ENCODE data around the gene USHBP1. TPM values are rescaled to one million over a fixed set of nuclear protein-coding genes. Genes with fewer than 3 reads are reported as not detected.

USHBP1 gene
- polyA plus RNA-seq, 1 donor from 2014 or later: 0.59 TPM

DNA sequence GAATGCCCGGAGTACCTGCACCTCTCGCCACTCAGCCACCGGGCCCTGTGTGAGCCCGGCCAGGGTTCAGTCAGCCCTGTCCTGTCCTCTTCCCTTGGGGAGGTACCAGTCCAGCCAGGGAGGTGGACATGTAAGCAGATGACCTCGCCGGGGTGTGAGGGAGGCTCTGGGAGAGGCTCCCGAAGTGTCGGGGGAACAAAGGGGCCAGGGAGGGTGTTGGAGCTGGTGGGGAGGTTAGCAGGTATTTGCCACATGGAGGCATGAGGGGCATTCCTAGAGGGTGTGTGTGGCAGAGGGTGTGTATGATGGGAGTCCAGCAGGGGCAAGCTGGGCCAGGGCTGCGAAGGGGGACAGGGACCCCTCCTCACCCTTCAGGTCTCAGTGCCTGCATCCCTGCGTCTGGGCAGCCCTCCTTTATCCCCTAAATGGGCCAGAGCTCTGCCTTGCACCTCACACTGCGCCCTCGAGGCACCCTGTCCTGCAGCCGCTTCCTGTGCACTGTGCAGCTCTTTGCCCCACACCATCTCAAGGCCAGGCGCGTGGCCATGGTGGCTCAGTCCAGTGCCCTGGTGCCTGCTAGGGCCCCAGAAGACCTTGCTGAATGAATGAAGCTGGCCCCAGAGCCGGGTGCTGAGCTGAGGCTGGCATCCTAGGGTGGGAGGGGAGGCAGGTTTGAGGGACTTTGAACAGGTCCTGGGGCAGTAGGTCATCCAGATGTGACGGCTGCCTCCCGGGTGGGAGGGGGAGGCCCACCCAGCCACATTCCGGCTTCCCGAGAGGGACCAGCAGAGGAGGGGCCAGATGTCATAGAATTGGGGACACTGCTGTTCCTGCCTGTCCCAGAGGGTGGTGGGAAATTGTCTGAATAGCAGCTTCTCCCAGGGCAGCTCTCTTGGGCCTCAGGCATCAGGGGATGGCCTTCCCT, 47.9 kb upstream of the USHBP1 start:
- Histone ChIP-seq H3K9me3 (ENCODE audit: low read length) (no peaks in the 10 kb centered on the region), H3K27ac (ENCODE audit: low read length) (no peak overlapping the region), H3F3A (ENCODE audit: insufficient read depth, low read length, poor library complexity, severe bottlenecking) (no peaks in the 10 kb centered on the region), H2AFZ (ENCODE audit: low read depth, low read length) (no peak overlapping the region), H3K36me3 (ENCODE audit: insufficient read depth, low read length) (no peaks in the 10 kb centered on the region), H3K9ac (ENCODE audit: low read length) (no peak overlapping the region), H3K79me2 (replicated peaks; ENCODE audit: insufficient read depth, low read length) (peaks cover 18% of the 10 kb centered on the region), H4K20me1 (ENCODE audit: insufficient read depth) (no peaks in the 10 kb centered on the region), H3K27me3 (ENCODE audit: insufficient read depth, low read depth, low read length) (no peaks in the 10 kb centered on the region), H3K4me2 (ENCODE audit: low read length) (no peak overlapping the region), H3K9me2 (ENCODE audit: insufficient read depth, low read length) (no peaks in the 10 kb centered on the region), H3K4me3 (ENCODE audit: low read length) (no peak overlapping the region)
- TF ChIP-seq, protein P1, sequence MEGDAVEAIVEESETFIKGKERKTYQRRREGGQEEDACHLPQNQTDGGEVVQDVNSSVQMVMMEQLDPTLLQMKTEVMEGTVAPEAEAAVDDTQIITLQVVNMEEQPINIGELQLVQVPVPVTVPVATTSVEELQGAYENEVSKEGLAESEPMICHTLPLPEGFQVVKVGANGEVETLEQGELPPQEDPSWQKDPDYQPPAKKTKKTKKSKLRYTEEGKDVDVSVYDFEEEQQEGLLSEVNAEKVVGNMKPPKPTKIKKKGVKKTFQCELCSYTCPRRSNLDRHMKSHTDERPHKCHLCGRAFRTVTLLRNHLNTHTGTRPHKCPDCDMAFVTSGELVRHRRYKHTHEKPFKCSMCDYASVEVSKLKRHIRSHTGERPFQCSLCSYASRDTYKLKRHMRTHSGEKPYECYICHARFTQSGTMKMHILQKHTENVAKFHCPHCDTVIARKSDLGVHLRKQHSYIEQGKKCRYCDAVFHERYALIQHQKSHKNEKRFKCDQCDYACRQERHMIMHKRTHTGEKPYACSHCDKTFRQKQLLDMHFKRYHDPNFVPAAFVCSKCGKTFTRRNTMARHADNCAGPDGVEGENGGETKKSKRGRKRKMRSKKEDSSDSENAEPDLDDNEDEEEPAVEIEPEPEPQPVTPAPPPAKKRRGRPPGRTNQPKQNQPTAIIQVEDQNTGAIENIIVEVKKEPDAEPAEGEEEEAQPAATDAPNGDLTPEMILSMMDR (IDR thresholded peaks at IDR 0.05; ENCODE audit: poor library complexity, severe bottlenecking): no peak
- TF ChIP-seq, protein P2, sequence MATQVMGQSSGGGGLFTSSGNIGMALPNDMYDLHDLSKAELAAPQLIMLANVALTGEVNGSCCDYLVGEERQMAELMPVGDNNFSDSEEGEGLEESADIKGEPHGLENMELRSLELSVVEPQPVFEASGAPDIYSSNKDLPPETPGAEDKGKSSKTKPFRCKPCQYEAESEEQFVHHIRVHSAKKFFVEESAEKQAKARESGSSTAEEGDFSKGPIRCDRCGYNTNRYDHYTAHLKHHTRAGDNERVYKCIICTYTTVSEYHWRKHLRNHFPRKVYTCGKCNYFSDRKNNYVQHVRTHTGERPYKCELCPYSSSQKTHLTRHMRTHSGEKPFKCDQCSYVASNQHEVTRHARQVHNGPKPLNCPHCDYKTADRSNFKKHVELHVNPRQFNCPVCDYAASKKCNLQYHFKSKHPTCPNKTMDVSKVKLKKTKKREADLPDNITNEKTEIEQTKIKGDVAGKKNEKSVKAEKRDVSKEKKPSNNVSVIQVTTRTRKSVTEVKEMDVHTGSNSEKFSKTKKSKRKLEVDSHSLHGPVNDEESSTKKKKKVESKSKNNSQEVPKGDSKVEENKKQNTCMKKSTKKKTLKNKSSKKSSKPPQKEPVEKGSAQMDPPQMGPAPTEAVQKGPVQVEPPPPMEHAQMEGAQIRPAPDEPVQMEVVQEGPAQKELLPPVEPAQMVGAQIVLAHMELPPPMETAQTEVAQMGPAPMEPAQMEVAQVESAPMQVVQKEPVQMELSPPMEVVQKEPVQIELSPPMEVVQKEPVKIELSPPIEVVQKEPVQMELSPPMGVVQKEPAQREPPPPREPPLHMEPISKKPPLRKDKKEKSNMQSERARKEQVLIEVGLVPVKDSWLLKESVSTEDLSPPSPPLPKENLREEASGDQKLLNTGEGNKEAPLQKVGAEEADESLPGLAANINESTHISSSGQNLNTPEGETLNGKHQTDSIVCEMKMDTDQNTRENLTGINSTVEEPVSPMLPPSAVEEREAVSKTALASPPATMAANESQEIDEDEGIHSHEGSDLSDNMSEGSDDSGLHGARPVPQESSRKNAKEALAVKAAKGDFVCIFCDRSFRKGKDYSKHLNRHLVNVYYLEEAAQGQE (IDR thresholded peaks at IDR 0.05; ENCODE audit: borderline replicate concordance): no peak
- TF ChIP-seq POLR2AphosphoS5 (IDR thresholded peaks at IDR 0.05) (no peak), SMC3 (conservative IDR thresholded peaks at IDR 0.05; ENCODE audit: poor library complexity) (no peak), EP300 (conservative IDR thresholded peaks at IDR 0.05; ENCODE audit: poor library complexity, severe bottlenecking) (no peak), TAF1 (IDR thresholded peaks at IDR 0.05; ENCODE audit: low read depth) (no peak), MXI1 (conservative IDR thresholded peaks at IDR 0.05; ENCODE audit: poor library complexity, severe bottlenecking) (no peak), EZH2 (IDR thresholded peaks at IDR 0.05; ENCODE audit: borderline replicate concordance, insufficient read depth, low read length, poor library complexity, severe bottlenecking) (no peak), RAD21 (conservative IDR thresholded peaks at IDR 0.05) (no peak)

DNA sequence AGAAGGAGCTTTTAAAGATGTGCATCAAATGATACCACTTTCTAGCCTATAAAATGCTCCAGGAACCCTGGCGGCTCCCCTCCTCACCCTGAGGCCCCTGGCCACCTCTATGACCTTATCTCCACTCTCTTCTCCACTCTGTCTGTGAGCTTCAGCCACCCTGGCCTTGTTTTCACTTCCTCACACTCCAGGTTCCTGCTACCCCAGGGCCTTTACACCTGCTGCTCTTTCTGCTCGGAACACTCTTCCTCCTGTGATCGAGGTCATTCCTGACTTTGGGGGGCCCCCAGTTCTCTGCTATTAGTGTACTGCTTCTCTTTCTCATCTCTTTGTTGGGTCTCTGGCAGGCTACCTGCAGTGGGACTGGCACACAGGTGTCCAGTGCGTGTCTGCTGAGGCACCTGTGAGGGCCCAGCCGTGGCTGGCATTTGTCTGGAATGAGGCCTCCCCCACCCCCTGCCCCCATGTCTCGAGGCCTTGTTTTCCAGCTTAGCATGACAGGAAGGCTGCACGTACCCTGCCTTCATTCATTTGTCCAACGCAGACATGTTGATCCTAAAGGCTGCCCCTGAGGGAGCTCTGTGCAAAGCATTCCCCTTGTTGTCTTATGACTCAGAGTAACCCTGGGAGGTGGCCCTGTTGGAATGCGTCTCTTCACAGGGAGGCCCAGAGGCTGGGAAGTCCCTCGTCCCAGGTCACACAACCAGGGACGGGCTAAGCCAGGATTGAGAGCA, 47.1 kb upstream of the USHBP1 start:
- no peak for TF ChIP-seq POLR2AphosphoS5 (IDR thresholded peaks at IDR 0.05)
- H3K9ac ChIP-seq (ENCODE audit: low read length): no peak overlapping the region
- H3K4me2 ChIP-seq (ENCODE audit: low read length): no peak overlapping the region
- H3F3A ChIP-seq (ENCODE audit: insufficient read depth, low read length, poor library complexity, severe bottlenecking): no peaks in the 10 kb centered on the region
- no peaks in the 10 kb centered on the region for H4K20me1 ChIP-seq (ENCODE audit: insufficient read depth)
- H3K27ac ChIP-seq (ENCODE audit: low read length): no peak overlapping the region
- H3K4me3 ChIP-seq (ENCODE audit: low read length): no peak overlapping the region
- no peaks in the 10 kb centered on the region for H3K9me3 ChIP-seq (ENCODE audit: low read length)
- no peaks in the 10 kb centered on the region for H3K36me3 ChIP-seq (ENCODE audit: insufficient read depth, low read length)
- peaks cover 18% of the 10 kb centered on the region for H3K79me2 ChIP-seq (replicated peaks; ENCODE audit: insufficient read depth, low read length)
- H3K27me3 ChIP-seq (ENCODE audit: insufficient read depth, low read depth, low read length): no peaks in the 10 kb centered on the region
- no peaks in the 10 kb centered on the region for H3K9me2 ChIP-seq (ENCODE audit: insufficient read depth, low read length)
- no peak overlapping the region for H2AFZ ChIP-seq (ENCODE audit: low read depth, low read length)
